HL-60 (cell line): ENCODE results near the gene RFX1.

Experiments used
- DNase-seq, 2 experiments: peaks; one replicate each; pipeline ENCODE4 v3.0.0-alpha.2; 2010 to 2020; ENCODE audit warnings: low read depth in 1 of 2, low spot score in 1 of 2
- H3K27ac ChIP-seq: fragments of 250-450 bp; sonication (Bioruptor Pico); replicated peaks from 2 replicates; pipeline ENCODE4 v1.5.1; 2020; ENCODE audit warnings: mild to moderate bottlenecking, moderate library complexity
- H3K27me3 ChIP-seq: fragments of 250-450 bp; sonication (Bioruptor Pico); 2 replicates; pipeline ENCODE4 v1.5.1; 2021; ENCODE audit warnings: mild to moderate bottlenecking, moderate library complexity; ENCODE audit not compliant: insufficient read depth, poor library complexity, severe bottlenecking
- H3K4me3 ChIP-seq: replicated peaks from 2 replicates; pipeline ENCODE4 v1.5.1; 2011; ENCODE audit warnings: mild to moderate bottlenecking, control low read depth, low read length; ENCODE audit not compliant: insufficient read depth
- GABPA ChIP-seq: IDR thresholded peaks from 2 replicates; pipeline ENCODE4 v1.6.1; 2012; ENCODE audit warnings: low read depth
- POLR2AphosphoS5 ChIP-seq: IDR thresholded peaks from 2 replicates; pipeline ENCODE4 v1.6.1; 2012; ENCODE audit warnings: low read depth
- SPI1 ChIP-seq: IDR thresholded peaks from 2 replicates; pipeline ENCODE4 v1.6.1; 2012; ENCODE audit warnings: low read depth, mild to moderate bottlenecking, borderline replicate concordance
- TF ChIP-seq, protein P1 (sequence below): IDR thresholded peaks from one replicate; pipeline ENCODE4 v1.5.1; 2011; ENCODE audit warnings: low read length, control low read depth, inconsistent platforms; ENCODE audit not compliant: insufficient read depth
- TF ChIP-seq, protein P2 (sequence below): IDR thresholded peaks from 2 replicates; pipeline ENCODE4 v1.6.1; 2012; ENCODE audit warnings: low read depth; ENCODE audit not compliant: insufficient replicate concordance

The RFX1 gene

GRCh38 chr19:13934785-13935109 is 71.4 kb downstream of the RFX1 start:
- Histone ChIP-seq H3K27ac (no peak overlapping the region), H3K27me3 (no peaks in the 10 kb centered on the region), H3K4me3 (no peak overlapping the region)
- no peak for DNase-seq
- TF ChIP-seq, protein P1, sequence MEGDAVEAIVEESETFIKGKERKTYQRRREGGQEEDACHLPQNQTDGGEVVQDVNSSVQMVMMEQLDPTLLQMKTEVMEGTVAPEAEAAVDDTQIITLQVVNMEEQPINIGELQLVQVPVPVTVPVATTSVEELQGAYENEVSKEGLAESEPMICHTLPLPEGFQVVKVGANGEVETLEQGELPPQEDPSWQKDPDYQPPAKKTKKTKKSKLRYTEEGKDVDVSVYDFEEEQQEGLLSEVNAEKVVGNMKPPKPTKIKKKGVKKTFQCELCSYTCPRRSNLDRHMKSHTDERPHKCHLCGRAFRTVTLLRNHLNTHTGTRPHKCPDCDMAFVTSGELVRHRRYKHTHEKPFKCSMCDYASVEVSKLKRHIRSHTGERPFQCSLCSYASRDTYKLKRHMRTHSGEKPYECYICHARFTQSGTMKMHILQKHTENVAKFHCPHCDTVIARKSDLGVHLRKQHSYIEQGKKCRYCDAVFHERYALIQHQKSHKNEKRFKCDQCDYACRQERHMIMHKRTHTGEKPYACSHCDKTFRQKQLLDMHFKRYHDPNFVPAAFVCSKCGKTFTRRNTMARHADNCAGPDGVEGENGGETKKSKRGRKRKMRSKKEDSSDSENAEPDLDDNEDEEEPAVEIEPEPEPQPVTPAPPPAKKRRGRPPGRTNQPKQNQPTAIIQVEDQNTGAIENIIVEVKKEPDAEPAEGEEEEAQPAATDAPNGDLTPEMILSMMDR, result no peak
- TF ChIP-seq, protein P2, sequence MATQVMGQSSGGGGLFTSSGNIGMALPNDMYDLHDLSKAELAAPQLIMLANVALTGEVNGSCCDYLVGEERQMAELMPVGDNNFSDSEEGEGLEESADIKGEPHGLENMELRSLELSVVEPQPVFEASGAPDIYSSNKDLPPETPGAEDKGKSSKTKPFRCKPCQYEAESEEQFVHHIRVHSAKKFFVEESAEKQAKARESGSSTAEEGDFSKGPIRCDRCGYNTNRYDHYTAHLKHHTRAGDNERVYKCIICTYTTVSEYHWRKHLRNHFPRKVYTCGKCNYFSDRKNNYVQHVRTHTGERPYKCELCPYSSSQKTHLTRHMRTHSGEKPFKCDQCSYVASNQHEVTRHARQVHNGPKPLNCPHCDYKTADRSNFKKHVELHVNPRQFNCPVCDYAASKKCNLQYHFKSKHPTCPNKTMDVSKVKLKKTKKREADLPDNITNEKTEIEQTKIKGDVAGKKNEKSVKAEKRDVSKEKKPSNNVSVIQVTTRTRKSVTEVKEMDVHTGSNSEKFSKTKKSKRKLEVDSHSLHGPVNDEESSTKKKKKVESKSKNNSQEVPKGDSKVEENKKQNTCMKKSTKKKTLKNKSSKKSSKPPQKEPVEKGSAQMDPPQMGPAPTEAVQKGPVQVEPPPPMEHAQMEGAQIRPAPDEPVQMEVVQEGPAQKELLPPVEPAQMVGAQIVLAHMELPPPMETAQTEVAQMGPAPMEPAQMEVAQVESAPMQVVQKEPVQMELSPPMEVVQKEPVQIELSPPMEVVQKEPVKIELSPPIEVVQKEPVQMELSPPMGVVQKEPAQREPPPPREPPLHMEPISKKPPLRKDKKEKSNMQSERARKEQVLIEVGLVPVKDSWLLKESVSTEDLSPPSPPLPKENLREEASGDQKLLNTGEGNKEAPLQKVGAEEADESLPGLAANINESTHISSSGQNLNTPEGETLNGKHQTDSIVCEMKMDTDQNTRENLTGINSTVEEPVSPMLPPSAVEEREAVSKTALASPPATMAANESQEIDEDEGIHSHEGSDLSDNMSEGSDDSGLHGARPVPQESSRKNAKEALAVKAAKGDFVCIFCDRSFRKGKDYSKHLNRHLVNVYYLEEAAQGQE, result no peak
- TF ChIP-seq GABPA (no peak), SPI1 (no peak), POLR2AphosphoS5 (no peak)

- no peak overlapping the region for H3K4me3 ChIP-seq
- TF ChIP-seq, protein P1, result no peak
- TF ChIP-seq POLR2AphosphoS5 (no peak), GABPA (no peak), SPI1 (no peak)
- TF ChIP-seq, protein P2, result no peak
- no peaks in the 10 kb centered on the region for H3K27me3 ChIP-seq
- H3K27ac ChIP-seq, result no peak overlapping the region
- no peak for DNase-seq
Measured at GRCh38 chr19:13932911-13933393, 73.2 kb downstream of the RFX1 start.

GRCh38 chr19:13932149-13932637 is 73.9 kb downstream of the RFX1 start:
- no peak for DNase-seq
- no peak overlapping the region for H3K27ac ChIP-seq
- no peaks in the 10 kb centered on the region for H3K27me3 ChIP-seq
- no peak overlapping the region for H3K4me3 ChIP-seq
- TF ChIP-seq GABPA (no peak), SPI1 (no peak)
- TF ChIP-seq, protein P1, result no peak

DNA sequence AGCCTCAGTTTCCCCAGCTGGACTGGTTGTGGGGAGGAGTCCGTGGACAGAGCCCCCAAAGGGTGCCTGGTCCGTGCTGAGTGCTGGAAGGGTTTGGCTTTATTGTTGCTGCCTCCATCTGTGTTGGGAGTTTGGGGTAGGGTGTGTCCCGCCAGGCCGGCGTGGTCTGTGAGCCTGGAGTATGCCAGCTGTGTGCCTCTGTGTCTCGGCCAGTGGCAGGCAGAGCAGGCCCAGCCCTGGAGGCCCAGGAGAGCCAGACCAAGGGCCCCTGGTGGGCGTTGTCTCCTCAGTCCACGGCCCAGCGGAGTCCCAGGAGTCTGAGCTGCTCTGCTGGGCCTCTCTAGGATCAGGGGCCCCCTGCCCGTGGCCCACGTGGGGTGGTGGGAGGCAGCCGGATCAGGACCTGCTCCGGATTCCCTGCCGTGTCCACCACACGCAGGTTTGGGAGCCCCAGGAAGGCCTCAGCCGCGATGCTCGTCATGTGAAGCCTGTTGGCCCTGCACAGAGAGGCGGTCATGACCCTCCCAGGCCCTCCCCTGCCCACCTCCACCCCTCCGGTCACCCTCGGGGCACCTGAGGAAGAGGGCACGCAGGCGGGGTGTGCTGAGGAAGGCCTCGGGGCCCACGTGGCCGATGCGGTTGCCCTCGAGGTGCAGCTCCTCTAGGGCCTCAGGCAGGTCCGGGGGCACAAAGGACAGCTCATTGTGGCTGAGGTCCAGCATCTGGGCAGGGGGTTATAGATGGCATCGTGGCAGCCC is 74.5 kb downstream of the RFX1 start:
- Histone ChIP-seq H3K27ac (no peak overlapping the region), H3K27me3 (no peaks in the 10 kb centered on the region), H3K4me3 (no peak overlapping the region)
- TF ChIP-seq, protein P2, result no peak
- no peak for TF ChIP-seq SPI1
- TF ChIP-seq, protein P1, result no peak
- no peak for TF ChIP-seq GABPA
- no peak; the same call in 1 of the 2 replicates for TF ChIP-seq POLR2AphosphoS5
- DNase-seq, result no peak
